K562 (cell line): ENCODE measurements around the gene ATP6V1G2. TPM values are rescaled to one million over a fixed set of nuclear protein-coding genes. Genes with fewer than 3 reads are reported as not detected.

Experiments
- CTBP1 ChIP-seq: fragments of 450-650 bp; IDR thresholded peaks from 2 replicates; pipeline ENCODE4 v1.6.1; 2016; ENCODE audit warnings: borderline replicate concordance
- FOXA1 ChIP-seq: fragments of 450-650 bp; IDR thresholded peaks from 2 replicates; pipeline ENCODE4 v1.6.1; 2016; ENCODE audit warnings: mild to moderate bottlenecking, borderline replicate concordance
- HMGN3 ChIP-seq: IDR thresholded peaks from 2 replicates; pipeline ENCODE4 v1.6.1; 2011; ENCODE audit warnings: borderline replicate concordance, low read depth, mild to moderate bottlenecking, mixed read lengths, low read length; ENCODE audit not compliant: insufficient read length; ENCODE audit errors: extremely low read depth
- KAT7 ChIP-seq: sonication (generic); formaldehyde crosslinking; IDR thresholded peaks from 2 replicates; pipeline ENCODE4 v1.8.0; 2022; ENCODE audit warnings: missing genetic modification reagents, mild to moderate bottlenecking, borderline replicate concordance
- SMAD4 ChIP-seq: fragments of 250-450 bp; sonication (Bioruptor Pico); conservative IDR thresholded peaks from 2 replicates; pipeline ENCODE4 v1.8.0; 2021; ENCODE audit warnings: inconsistent platforms, mild to moderate bottlenecking, moderate library complexity
- SMARCA5 ChIP-seq: fragments of 450-650 bp; IDR thresholded peaks from 2 replicates; pipeline ENCODE4 v1.6.1; 2016
- SUPT5H ChIP-seq: fragments of 450-650 bp; IDR thresholded peaks from 2 replicates; pipeline ENCODE4 v1.6.1; 2016
- TEAD1 ChIP-seq, 2 experiments: fragments of 450-650 bp in 1 of 2; sonication (generic) in 1 of 2; formaldehyde crosslinking; IDR thresholded peaks; 2 replicates each; pipeline versions ENCODE4 v1.4.0 to v1.8.0; 2020 to 2022; ENCODE audit warnings: mild to moderate bottlenecking in 2 of 2, missing genetic modification reagents in 1 of 2
- ZFP36 ChIP-seq: fragments of 150-350 bp; IDR thresholded peaks from 2 replicates; pipeline ENCODE4 v1.6.1; 2018; ENCODE audit warnings: low read length, low read depth; ENCODE audit not compliant: partially characterized antibody
- polyA plus RNA-seq, 8 experiments: library from polyadenylated mRNA; depleted of rRNA in 4 of 8; stranded (reverse) in 5 of 8; unstranded in 3 of 8; fragments of >200 nt; fragmentation: Nextera tagmentation in 2 of 8; fragmentation: Illumina TruSeq in 1 of 8; extraction: Ambion mirVana in 2 of 8; extraction: Trizol in 1 of 8; gene quantifications; 2 replicates each; pipeline versions ENCODE4 v1.2.1 to v1.2.3, GENCODE V29; 2011 to 2014; ENCODE audit warnings: inconsistent platforms in 1 of 8, missing spikeins in 1 of 8
- total RNA-seq, 7 experiments: library from RNA; depleted of rRNA in 6 of 7; stranded (reverse); fragments of >200 nt in 6 of 7; fragmentation: Illumina TruSeq in 2 of 7; extraction: Trizol in 2 of 7; gene quantifications; 2 replicates each; pipeline versions ENCODE4 v1.2.1 to v1.2.3, GENCODE V29; 2011 to 2021; ENCODE audit warnings: low replicate concordance in 1 of 7
- TF ChIP-seq, protein P1 (sequence below), 2 experiments: fragments of 450-650 bp; formaldehyde crosslinking in 1 of 2; IDR thresholded peaks; 2 replicates each; pipeline versions ENCODE4 v1.4.0 to v1.6.1; 2014 to 2020; ENCODE audit warnings: mild to moderate bottlenecking in 2 of 2, borderline replicate concordance in 1 of 2, low read depth in 1 of 2
- TF ChIP-seq, protein P2 (sequence below), 3 experiments: fragments of 200-800 bp in 1 of 3; fragments of 250-450 bp in 1 of 3; fragments of 450-650 bp in 1 of 3; sonication (Bioruptor Pico) in 1 of 3; sonication (Bioruptor generic) in 1 of 3; formaldehyde crosslinking in 1 of 3; IDR thresholded peaks; 2 replicates each; pipeline versions ENCODE4 v1.6.1 to v1.8.0; 2016 to 2022; ENCODE audit warnings: mild to moderate bottlenecking in 2 of 3, missing genetic modification characterization in 2 of 3, missing compliant biosample characterization in 1 of 3, moderate library complexity in 1 of 3
- TF ChIP-seq, protein P3 (sequence below): fragments of 450-650 bp; IDR thresholded peaks from 2 replicates; pipeline ENCODE4 v1.7.1; 2018; ENCODE audit warnings: mild to moderate bottlenecking, low read depth; ENCODE audit not compliant: partially characterized antibody

The ATP6V1G2 gene
- total and polyA plus RNA-seq, 9 of the 15 experiments (the other 6 are each of a cell fraction or from before 2014, with no cell fraction given) = 0.14 to 1.5 (median 0.33) TPM

DNA sequence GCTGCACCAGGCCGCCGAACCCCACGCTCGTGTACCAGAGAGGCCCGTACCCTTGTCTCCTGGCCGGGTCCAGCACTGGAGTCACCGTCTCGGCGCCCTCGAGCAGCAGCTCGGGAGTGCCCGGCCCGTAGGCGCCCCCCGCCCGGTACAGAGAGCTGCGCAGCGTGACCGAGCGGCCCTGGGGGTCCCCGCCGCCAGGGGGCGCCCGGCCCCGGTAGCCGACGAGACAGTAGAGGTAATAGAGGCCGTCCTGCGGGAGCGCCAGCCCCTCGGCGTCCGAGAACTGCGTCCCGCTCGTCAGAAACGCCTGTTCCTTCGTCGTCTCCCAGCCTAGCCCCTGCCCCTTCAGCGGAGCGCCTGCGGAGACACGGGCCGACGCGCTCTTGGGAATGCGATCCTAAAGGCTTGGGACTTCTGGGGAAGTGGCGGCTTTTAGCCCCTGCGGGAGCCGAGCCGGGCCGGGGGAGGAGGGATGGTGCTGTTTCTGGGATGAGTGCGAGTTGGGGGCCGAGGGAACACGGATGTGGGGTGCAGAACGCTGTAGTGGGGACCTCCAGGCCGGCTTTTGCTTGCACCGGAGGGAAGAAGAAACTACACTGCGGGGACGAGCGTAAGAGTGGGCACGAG lies 34.5 kb upstream of the ATP6V1G2 start (continued):
- TF ChIP-seq, protein P1, sequence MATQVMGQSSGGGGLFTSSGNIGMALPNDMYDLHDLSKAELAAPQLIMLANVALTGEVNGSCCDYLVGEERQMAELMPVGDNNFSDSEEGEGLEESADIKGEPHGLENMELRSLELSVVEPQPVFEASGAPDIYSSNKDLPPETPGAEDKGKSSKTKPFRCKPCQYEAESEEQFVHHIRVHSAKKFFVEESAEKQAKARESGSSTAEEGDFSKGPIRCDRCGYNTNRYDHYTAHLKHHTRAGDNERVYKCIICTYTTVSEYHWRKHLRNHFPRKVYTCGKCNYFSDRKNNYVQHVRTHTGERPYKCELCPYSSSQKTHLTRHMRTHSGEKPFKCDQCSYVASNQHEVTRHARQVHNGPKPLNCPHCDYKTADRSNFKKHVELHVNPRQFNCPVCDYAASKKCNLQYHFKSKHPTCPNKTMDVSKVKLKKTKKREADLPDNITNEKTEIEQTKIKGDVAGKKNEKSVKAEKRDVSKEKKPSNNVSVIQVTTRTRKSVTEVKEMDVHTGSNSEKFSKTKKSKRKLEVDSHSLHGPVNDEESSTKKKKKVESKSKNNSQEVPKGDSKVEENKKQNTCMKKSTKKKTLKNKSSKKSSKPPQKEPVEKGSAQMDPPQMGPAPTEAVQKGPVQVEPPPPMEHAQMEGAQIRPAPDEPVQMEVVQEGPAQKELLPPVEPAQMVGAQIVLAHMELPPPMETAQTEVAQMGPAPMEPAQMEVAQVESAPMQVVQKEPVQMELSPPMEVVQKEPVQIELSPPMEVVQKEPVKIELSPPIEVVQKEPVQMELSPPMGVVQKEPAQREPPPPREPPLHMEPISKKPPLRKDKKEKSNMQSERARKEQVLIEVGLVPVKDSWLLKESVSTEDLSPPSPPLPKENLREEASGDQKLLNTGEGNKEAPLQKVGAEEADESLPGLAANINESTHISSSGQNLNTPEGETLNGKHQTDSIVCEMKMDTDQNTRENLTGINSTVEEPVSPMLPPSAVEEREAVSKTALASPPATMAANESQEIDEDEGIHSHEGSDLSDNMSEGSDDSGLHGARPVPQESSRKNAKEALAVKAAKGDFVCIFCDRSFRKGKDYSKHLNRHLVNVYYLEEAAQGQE (IDR thresholded peaks at IDR 0.05; ENCODE audit: borderline replicate concordance) = peak; percentile 84
- TF ChIP-seq, protein P1 (CRISPR knock-in tag; IDR thresholded peaks at IDR 0.05; ENCODE audit: low read depth) = no peak
- peak; percentile 87 for TF ChIP-seq KAT7 (CRISPR knock-in tag)
- TF ChIP-seq SMAD4 = peak; percentile 94
- 0 out of 2 replicates have a peak, but pooled peaks have one; percentile 15 for TF ChIP-seq SMARCA5
- TF ChIP-seq, protein P2, sequence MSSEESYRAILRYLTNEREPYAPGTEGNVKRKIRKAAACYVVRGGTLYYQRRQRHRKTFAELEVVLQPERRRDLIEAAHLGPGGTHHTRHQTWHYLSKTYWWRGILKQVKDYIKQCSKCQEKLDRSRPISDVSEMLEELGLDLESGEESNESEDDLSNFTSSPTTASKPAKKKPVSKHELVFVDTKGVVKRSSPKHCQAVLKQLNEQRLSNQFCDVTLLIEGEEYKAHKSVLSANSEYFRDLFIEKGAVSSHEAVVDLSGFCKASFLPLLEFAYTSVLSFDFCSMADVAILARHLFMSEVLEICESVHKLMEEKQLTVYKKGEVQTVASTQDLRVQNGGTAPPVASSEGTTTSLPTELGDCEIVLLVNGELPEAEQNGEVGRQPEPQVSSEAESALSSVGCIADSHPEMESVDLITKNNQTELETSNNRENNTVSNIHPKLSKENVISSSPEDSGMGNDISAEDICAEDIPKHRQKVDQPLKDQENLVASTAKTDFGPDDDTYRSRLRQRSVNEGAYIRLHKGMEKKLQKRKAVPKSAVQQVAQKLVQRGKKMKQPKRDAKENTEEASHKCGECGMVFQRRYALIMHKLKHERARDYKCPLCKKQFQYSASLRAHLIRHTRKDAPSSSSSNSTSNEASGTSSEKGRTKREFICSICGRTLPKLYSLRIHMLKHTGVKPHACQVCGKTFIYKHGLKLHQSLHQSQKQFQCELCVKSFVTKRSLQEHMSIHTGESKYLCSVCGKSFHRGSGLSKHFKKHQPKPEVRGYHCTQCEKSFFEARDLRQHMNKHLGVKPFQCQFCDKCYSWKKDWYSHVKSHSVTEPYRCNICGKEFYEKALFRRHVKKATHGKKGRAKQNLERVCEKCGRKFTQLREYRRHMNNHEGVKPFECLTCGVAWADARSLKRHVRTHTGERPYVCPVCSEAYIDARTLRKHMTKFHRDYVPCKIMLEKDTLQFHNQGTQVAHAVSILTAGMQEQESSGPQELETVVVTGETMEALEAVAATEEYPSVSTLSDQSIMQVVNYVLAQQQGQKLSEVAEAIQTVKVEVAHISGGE (CRISPR knock-in tag; IDR thresholded peaks at IDR 0.05) = peak in 1 of 3 experiments; percentile 76; a peak in 2 of 6 replicates
- TF ChIP-seq FOXA1 = no peak
- TF ChIP-seq CTBP1 = peak; percentile 91
- no peak for TF ChIP-seq ZFP36
- TF ChIP-seq SUPT5H = peak; percentile 76
- TF ChIP-seq, protein P3, sequence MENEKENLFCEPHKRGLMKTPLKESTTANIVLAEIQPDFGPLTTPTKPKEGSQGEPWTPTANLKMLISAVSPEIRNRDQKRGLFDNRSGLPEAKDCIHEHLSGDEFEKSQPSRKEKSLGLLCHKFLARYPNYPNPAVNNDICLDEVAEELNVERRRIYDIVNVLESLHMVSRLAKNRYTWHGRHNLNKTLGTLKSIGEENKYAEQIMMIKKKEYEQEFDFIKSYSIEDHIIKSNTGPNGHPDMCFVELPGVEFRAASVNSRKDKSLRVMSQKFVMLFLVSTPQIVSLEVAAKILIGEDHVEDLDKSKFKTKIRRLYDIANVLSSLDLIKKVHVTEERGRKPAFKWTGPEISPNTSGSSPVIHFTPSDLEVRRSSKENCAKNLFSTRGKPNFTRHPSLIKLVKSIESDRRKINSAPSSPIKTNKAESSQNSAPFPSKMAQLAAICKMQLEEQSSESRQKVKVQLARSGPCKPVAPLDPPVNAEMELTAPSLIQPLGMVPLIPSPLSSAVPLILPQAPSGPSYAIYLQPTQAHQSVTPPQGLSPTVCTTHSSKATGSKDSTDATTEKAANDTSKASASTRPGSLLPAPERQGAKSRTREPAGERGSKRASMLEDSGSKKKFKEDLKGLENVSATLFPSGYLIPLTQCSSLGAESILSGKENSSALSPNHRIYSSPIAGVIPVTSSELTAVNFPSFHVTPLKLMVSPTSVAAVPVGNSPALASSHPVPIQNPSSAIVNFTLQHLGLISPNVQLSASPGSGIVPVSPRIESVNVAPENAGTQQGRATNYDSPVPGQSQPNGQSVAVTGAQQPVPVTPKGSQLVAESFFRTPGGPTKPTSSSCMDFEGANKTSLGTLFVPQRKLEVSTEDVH = peak; percentile 9
- TF ChIP-seq TEAD1 (CRISPR knock-in tag; IDR thresholded peaks at IDR 0.05) = peak; percentile 63 to 71; a peak in 3 of 4 replicates
- peak; percentile 91 for TF ChIP-seq HMGN3
